OCI-LY3 (cell line): ENCODE data around the gene TMED8.
A peak's percentile ranks its signal among the peaks of the same experiment; 100 is the strongest.

ENCODE experiments used
- H2AFZ ChIP-seq: fragments of 200-600, 300-600 bp; shearing (Covaris generic); 2 replicates; pipeline ENCODE4 v1.6.0; 2014; ENCODE audit warnings: antibody characterized with exemption, low read depth, low read length
- H3K27ac ChIP-seq: fragments of 200-600, 300-600 bp; sonication (generic); 2 replicates; pipeline ENCODE4 v1.5.1; 2014; ENCODE audit warnings: mild to moderate bottlenecking, low read length, moderate library complexity, mixed read lengths
- H3K27me3 ChIP-seq: fragments of 200-600, 300-600 bp; sonication (generic); 2 replicates; pipeline ENCODE4 v1.6.1; 2014; ENCODE audit warnings: low read depth, low read length, mixed read lengths
- H3K36me3 ChIP-seq: fragments of 200-600, 300-600 bp; sonication (generic); replicated peaks from 2 replicates; pipeline ENCODE3; 2014; ENCODE audit warnings: low read depth, low read length, mixed read lengths
- H3K4me1 ChIP-seq: fragments of 300-600, 200-600 bp; sonication (generic); 2 replicates; pipeline ENCODE4 v1.6.1; 2014; ENCODE audit warnings: low read length, mixed read lengths
- H3K4me2 ChIP-seq: fragments of 200-600, 300-600 bp; sonication (generic); 2 replicates; pipeline ENCODE4 v1.6.1; 2014; ENCODE audit warnings: low read length, mixed read lengths
- H3K4me3 ChIP-seq: fragments of 300-600, 200-600 bp; sonication (generic); 2 replicates; pipeline ENCODE4 v1.5.1; 2014; ENCODE audit warnings: antibody characterized with exemption, mild to moderate bottlenecking, low read length, moderate library complexity
- H3K79me2 ChIP-seq: fragments of 300-600, 200-600 bp; shearing (Covaris generic); 2 replicates; pipeline ENCODE4 v1.6.1; 2014; ENCODE audit warnings: mild to moderate bottlenecking, low read length, mixed read lengths
- H3K9ac ChIP-seq: fragments of 300-600, 200-600 bp; shearing (Covaris generic); 2 replicates; pipeline ENCODE4 v1.6.0; 2014; ENCODE audit warnings: mild to moderate bottlenecking, low read length, moderate library complexity
- H3K9me3 ChIP-seq: fragments of 200-600, 300-600 bp; shearing (Covaris generic); 2 replicates; pipeline ENCODE4 v1.6.1; 2014; ENCODE audit warnings: low read length, mixed read lengths; ENCODE audit not compliant: insufficient read depth
- H4K20me1 ChIP-seq: fragments of 200-600, 300-600 bp; sonication (generic); 2 replicates; pipeline ENCODE4 v1.6.1; 2016; ENCODE audit warnings: low read length, mixed read lengths; ENCODE audit not compliant: insufficient read depth
- CTCF ChIP-seq: fragments of 200-600, 300-600 bp; sonication (generic); IDR thresholded peaks from 2 replicates; pipeline ENCODE4 v1.5.1; 2014; ENCODE audit warnings: antibody characterized with exemption, low read length, low read depth
- EZH2phosphoT487 ChIP-seq: fragments of 200-600 bp; shearing (Covaris generic); IDR thresholded peaks from 2 replicates; pipeline ENCODE4 v1.6.1; 2018; ENCODE audit warnings: antibody characterized with exemption, mixed run types, low read depth

Gene TMED8

DNA sequence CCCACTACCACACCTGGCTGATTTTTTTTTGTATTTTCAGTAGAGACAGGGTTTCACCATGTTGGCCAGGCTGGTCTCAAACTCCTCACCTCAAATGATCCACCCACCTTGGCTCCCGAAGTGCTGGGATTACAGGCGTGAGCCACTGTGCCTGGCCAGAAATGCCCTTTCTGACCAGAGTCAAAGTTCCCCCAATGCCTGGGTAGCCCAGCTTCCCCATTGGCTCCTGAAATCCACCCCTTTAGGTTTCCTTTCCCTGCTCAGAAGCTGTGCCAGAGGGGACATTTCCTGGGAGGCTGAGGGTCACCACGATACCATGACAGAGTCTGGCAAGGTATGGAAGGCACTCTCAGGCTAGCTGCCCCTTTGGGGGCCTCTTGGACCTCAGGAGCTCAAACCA lies 52.6 kb downstream of the TMED8 start:
- H3K36me3 ChIP-seq = no peaks in the 10 kb centered on the region
- no peaks in the 10 kb centered on the region for H3K27me3 ChIP-seq
- no peak overlapping the region for H3K4me2 ChIP-seq
- H3K4me1 ChIP-seq = peaks cover 13% of the 10 kb centered on the region
- no peak overlapping the region for H2AFZ ChIP-seq
- TF ChIP-seq CTCF (no peak), EZH2phosphoT487 (no peak)
- H4K20me1 ChIP-seq = no peaks in the 10 kb centered on the region
- no peaks in the 10 kb centered on the region for H3K9me3 ChIP-seq
- H3K4me3 ChIP-seq = no peak overlapping the region
- no peak overlapping the region for H3K9ac ChIP-seq
- H3K27ac ChIP-seq = no peak overlapping the region
- 0 out of 2 replicates have a peak, but pooled peaks cover 3% of the 10 kb centered on the region for H3K79me2 ChIP-seq

- H4K20me1 ChIP-seq = no peaks in the 10 kb centered on the region
- H3K9ac ChIP-seq = no peak overlapping the region
- H3K4me3 ChIP-seq = no peak overlapping the region
- no peaks in the 10 kb centered on the region for H3K27me3 ChIP-seq
- no peak overlapping the region for H2AFZ ChIP-seq
- no peaks in the 10 kb centered on the region for H3K9me3 ChIP-seq
- 0 out of 2 replicates have a peak, but pooled peaks cover 6% of the 10 kb centered on the region for H3K79me2 ChIP-seq
- no peak overlapping the region for H3K27ac ChIP-seq
- peaks cover 13% of the 10 kb centered on the region for H3K4me1 ChIP-seq
- no peaks in the 10 kb centered on the region for H3K36me3 ChIP-seq
- no peak overlapping the region for H3K4me2 ChIP-seq
- TF ChIP-seq CTCF (no peak), EZH2phosphoT487 (no peak)
Measured at GRCh38 chr14:77323571-77323970, 53.3 kb downstream of the TMED8 start.

DNA sequence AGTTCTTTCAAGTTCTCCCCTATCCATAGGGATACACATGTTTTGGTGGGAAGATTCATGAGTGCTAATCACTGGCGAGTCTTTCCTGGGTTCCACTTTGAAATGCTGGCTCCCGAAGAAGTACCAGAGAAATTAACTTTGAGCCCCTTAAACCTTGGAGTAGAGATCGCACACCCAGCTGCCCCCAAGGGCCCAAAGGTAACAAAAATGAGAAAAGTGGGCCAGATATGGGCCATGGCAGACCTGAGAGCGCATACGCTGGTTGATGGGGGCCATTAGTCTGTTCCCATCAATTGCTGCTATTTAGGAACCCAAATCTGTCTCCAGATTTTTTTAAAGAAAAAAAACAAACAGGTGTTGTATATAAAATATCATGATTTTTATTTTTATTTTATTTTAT lies 53.9 kb downstream of the TMED8 start:
- Histone ChIP-seq H3K4me3 (no peak overlapping the region), H3K4me2 (no peak overlapping the region), H3K9me3 (no peaks in the 10 kb centered on the region), H3K79me2 (0 out of 2 replicates have a peak, but pooled peaks cover 6% of the 10 kb centered on the region), H3K9ac (no peak overlapping the region), H2AFZ (no peak overlapping the region), H3K36me3 (no peaks in the 10 kb centered on the region), H3K27me3 (no peaks in the 10 kb centered on the region), H4K20me1 (no peaks in the 10 kb centered on the region), H3K27ac (no peak overlapping the region), H3K4me1 (peaks cover 13% of the 10 kb centered on the region)
- TF ChIP-seq EZH2phosphoT487 (no peak), CTCF (no peak)

DNA sequence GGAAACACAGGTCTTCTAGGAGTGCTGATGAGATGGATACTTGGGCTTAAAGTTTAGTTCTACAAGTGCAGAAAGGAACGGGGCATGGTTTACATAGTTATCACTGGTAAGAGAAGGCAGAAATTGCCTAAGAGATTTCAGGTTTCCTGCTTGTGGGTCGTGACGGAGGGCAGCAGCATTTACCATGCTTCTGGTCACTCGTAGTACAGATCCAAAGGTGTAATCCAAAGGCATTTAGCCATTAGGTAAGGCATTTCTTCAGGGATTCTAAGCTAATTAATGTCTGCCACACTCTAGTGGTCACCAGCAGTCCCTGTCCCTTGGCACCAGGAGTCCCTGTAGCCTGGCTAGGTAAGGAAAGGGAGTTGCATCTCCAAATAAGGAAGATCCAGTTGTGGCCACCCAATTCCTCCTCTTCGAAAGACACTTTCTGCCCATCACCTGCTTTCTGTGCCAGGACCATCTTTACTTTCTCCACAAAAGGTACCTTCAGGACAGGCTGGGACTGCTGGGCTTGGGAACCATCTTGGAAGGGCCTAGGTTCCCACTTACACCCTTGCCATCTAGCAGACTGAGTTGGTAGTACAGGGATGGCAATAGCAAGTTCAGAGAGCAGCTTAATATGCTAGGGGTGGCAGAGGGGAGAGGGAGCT lies 54.5 kb downstream of the TMED8 start:
- H3K4me3 ChIP-seq = peak overlapping the region; percentile 89
- H3K36me3 ChIP-seq = no peaks in the 10 kb centered on the region
- H3K9ac ChIP-seq = peak overlapping the region; percentile 92
- peak overlapping the region; percentile 99 for H3K4me2 ChIP-seq
- H3K4me1 ChIP-seq = peaks cover 13% of the 10 kb centered on the region
- no peaks in the 10 kb centered on the region for H3K27me3 ChIP-seq
- no peaks in the 10 kb centered on the region for H3K9me3 ChIP-seq
- H2AFZ ChIP-seq = peak overlapping the region; percentile 82
- 0 out of 2 replicates have a peak, but pooled peaks cover 6% of the 10 kb centered on the region for H3K79me2 ChIP-seq
- no peaks in the 10 kb centered on the region for H4K20me1 ChIP-seq
- TF ChIP-seq CTCF = no peak
- H3K27ac ChIP-seq = peak overlapping the region; percentile 20; the same call in 1 of the 2 replicates
